CD14-positive monocyte (primary cell): ENCODE measurements around the gene PRR22. TPM values are rescaled to one million over a fixed set of nuclear protein-coding genes. Genes with fewer than 3 reads are reported as not detected.
"Not testable (repeated sequence)": the region's sequence is repeated elsewhere in the genome, so short reads cannot be mapped to it uniquely, and the experiment has no call there.

Source experiments
- DNase-seq, 3 donors: peaks; one replicate each; pipeline ENCODE4 v3.0.0-alpha.2; 2011 to 2022
- H2AFZ ChIP-seq: 2 replicates; pipeline ENCODE4 v1.6.0; 2012; ENCODE audit warnings: mild to moderate bottlenecking, low read depth, low read length, inconsistent platforms; ENCODE audit not compliant: insufficient read depth, poor library complexity, severe bottlenecking
- H3K27ac ChIP-seq, 2 donors: 1 replicate in 1 of 2; 2 replicates in 1 of 2; pipeline ENCODE4 v1.5.1; 2012 to 2013; ENCODE audit warnings: low read length in 2 of 2, control low read depth in 1 of 2, inconsistent platforms in 1 of 2, low read depth in 1 of 2, mild to moderate bottlenecking in 1 of 2
- H3K27me3 ChIP-seq, 2 donors: one replicate each; pipeline versions ENCODE4 v1.6.0 to v1.6.1; 2011 to 2013; ENCODE audit warnings: low read length in 2 of 2; ENCODE audit not compliant: control insufficient read depth in 2 of 2, insufficient read depth in 2 of 2
- H3K36me3 ChIP-seq, 2 donors: replicated peaks in 1 of 2; 1 replicate in 1 of 2; 2 replicates in 1 of 2; pipeline versions ENCODE4 v1.5.1 to v1.6.1; 2012 to 2013; ENCODE audit warnings: low read length in 2 of 2, control low read depth in 1 of 2, inconsistent platforms in 1 of 2, mild to moderate bottlenecking in 1 of 2; ENCODE audit not compliant: insufficient read depth in 2 of 2, control insufficient read depth in 1 of 2
- H3K4me1 ChIP-seq, 2 donors: 1 replicate in 1 of 2; 2 replicates in 1 of 2; pipeline versions ENCODE4 v1.5.1 to v1.6.1; 2012 to 2013; ENCODE audit warnings: low read length in 2 of 2, control low read depth in 1 of 2, inconsistent platforms in 1 of 2, mild to moderate bottlenecking in 1 of 2, moderate library complexity in 1 of 2; ENCODE audit not compliant: insufficient read depth in 2 of 2, control insufficient read depth in 1 of 2
- H3K4me2 ChIP-seq: replicated peaks from 2 replicates; pipeline ENCODE3; 2012; ENCODE audit warnings: low read length, moderate library complexity, mild to moderate bottlenecking; ENCODE audit not compliant: poor library complexity, severe bottlenecking; ENCODE audit errors: extremely low read depth
- H3K4me3 ChIP-seq, 3 experiments: fragments of 200-600 bp in 1 of 3; sonication (generic) in 1 of 3; replicated peaks in 1 of 3; 1 replicate in 2 of 3; 2 replicates in 1 of 3; pipeline ENCODE4 v1.5.1; 2011 to 2013; ENCODE audit warnings: low read length in 3 of 3, mild to moderate bottlenecking in 3 of 3, control low read depth in 2 of 3, low read depth in 2 of 3, inconsistent platforms in 1 of 3, moderate library complexity in 1 of 3
- H3K79me2 ChIP-seq: 2 replicates; pipeline ENCODE4 v1.6.0; 2012; ENCODE audit warnings: mild to moderate bottlenecking, control low read depth, inconsistent platforms, low read length, moderate library complexity; ENCODE audit not compliant: insufficient read depth
- H3K9ac ChIP-seq: 2 replicates; pipeline ENCODE4 v1.6.0; 2017; ENCODE audit warnings: low read length, mild to moderate bottlenecking; ENCODE audit not compliant: insufficient read depth, poor library complexity, severe bottlenecking
- H3K9me3 ChIP-seq, 2 donors: replicated peaks in 1 of 2; 1 replicate in 1 of 2; 2 replicates in 1 of 2; pipeline versions ENCODE4 v1.5.1 to v1.6.1; 2012 to 2013; ENCODE audit warnings: low read length in 2 of 2, control low read depth in 1 of 2; ENCODE audit not compliant: control insufficient read depth in 1 of 2, insufficient read depth in 1 of 2
- H4K20me1 ChIP-seq: 2 replicates; pipeline ENCODE4 v1.6.0; 2012; ENCODE audit warnings: mild to moderate bottlenecking, low read length, control low read depth, moderate library complexity; ENCODE audit not compliant: insufficient read depth
- H3K27ac Mint-ChIP-seq, 7 donors: one replicate each; pipeline ENCODE4 v1.8.0; 2020; ENCODE audit warnings: mild to moderate bottlenecking in 7 of 7, mixed read lengths in 7 of 7, moderate library complexity in 6 of 7, inconsistent platforms in 2 of 7
- H3K27me3 Mint-ChIP-seq, 3 donors: one replicate each; pipeline ENCODE4 v1.8.0; 2021 to 2022; ENCODE audit warnings: low read depth in 3 of 3, mild to moderate bottlenecking in 3 of 3, mixed read lengths in 3 of 3, moderate library complexity in 3 of 3, inconsistent platforms in 1 of 3
- H3K36me3 Mint-ChIP-seq, 2 donors: one replicate each; pipeline ENCODE4 v1.8.0; 2020; ENCODE audit warnings: mixed read lengths in 2 of 2, inconsistent platforms in 1 of 2, mild to moderate bottlenecking in 1 of 2
- H3K4me1 Mint-ChIP-seq: one replicate; pipeline ENCODE4 v1.8.0; 2020; ENCODE audit warnings: mild to moderate bottlenecking, mixed read lengths
- H3K4me3 Mint-ChIP-seq, 2 donors: one replicate each; pipeline ENCODE4 v1.8.0; 2020; ENCODE audit warnings: mild to moderate bottlenecking in 2 of 2, mixed read lengths in 2 of 2, moderate library complexity in 1 of 2
- H3K9me3 Mint-ChIP-seq, 7 donors: one replicate each; pipeline ENCODE4 v1.8.0; 2020 to 2022; ENCODE audit warnings: mixed read lengths in 7 of 7, mild to moderate bottlenecking in 6 of 7, moderate library complexity in 6 of 7, inconsistent platforms in 2 of 7
- CTCF ChIP-seq: fragments of 200-600 bp; IDR thresholded peaks from one replicate; pipeline ENCODE4 v1.8.0; 2022; ENCODE audit warnings: antibody characterized with exemption, mild to moderate bottlenecking
- WGBS: methylation state at CpG from one replicate; pipeline ENCODE4 v1.1.5; 2013; ENCODE audit warnings: missing lambda C conversion rate; ENCODE audit not compliant: insufficient coverage; 5-methylcytosine and 5-hydroxymethylcytosine counted together
- intact Hi-C, 2 donors: fragments of 100-400 bp; cut with micrococcal nuclease; formaldehyde crosslinking; loops; one replicate each; pipeline versions ENCODE4 v1.15.0 to v1.15.1; 2023
- polyA plus RNA-seq, 3 donors: library from polyadenylated mRNA; depleted of rRNA in 1 of 3; unstranded in 2 of 3; stranded (reverse) in 1 of 3; fragments of 300-500 nt in 2 of 3; fragments of >200 nt in 1 of 3; fragmentation: Illumina TruSeq in 2 of 3; gene quantifications; 1 replicate in 2 of 3; 2 replicates in 1 of 3; pipeline ENCODE4 v1.2.3, GENCODE V29; 2012 to 2021

Gene PRR22
- polyA plus RNA-seq, 3 donors = 0.15 to 1.6 TPM; not detected in 1

GRCh38 chr19:5782945-5783919 lies 1.3 kb downstream of the PRR22 start:
- no peak for TF ChIP-seq CTCF
- peaks cover 28 to 41% of the 10 kb centered on the region in 2 donors for H3K36me3 Mint-ChIP-seq
- H3K27me3 Mint-ChIP-seq = peaks cover 2% of the 10 kb centered on the region in 3 donors
- Histone ChIP-seq H3K4me2 (no peak overlapping the region), H3K27me3 (no peaks in the 10 kb centered on the region), H3K4me1 (no peaks in the 10 kb centered on the region), H3K27ac (no peak overlapping the region), H4K20me1 (peaks cover 6% of the 10 kb centered on the region), H3K9ac (no peak overlapping the region), H3K79me2 (no peaks in the 10 kb centered on the region), H3K4me3 (no peak overlapping the region), H2AFZ (no peak overlapping the region), H3K36me3 (peaks cover 41 to 45% of the 10 kb centered on the region in 2 donors), H3K9me3 (no peaks in the 10 kb centered on the region)
- intact Hi-C loops = no loop called here
- peaks cover 0 to 3% (median 0%) of the 10 kb centered on the region in 7 donors for H3K9me3 Mint-ChIP-seq
- no peak for DNase-seq
- WGBS = 97% methylated on average over 36 of the region's 48 CpGs
- no peak overlapping the region for H3K27ac Mint-ChIP-seq
- no peak overlapping the region for H3K4me3 Mint-ChIP-seq
- H3K4me1 Mint-ChIP-seq = no peaks in the 10 kb centered on the region

- H4K20me1 ChIP-seq = no peaks in the 10 kb centered on the region
- H3K36me3 ChIP-seq = peaks cover 32 to 36% of the 10 kb centered on the region in 2 donors
- Mint-ChIP-seq H3K4me3 (no peak overlapping the region), H3K27ac (no peak overlapping the region), H3K4me1 (no peaks in the 10 kb centered on the region), H3K27me3 (peaks cover 2% of the 10 kb centered on the region in 3 donors), H3K36me3 (peaks cover 21 to 31% of the 10 kb centered on the region in 2 donors), H3K9me3 (peaks cover 0 to 3% (median 0%) of the 10 kb centered on the region in 7 donors)
- no peak overlapping the region for H3K9ac ChIP-seq
- no peaks in the 10 kb centered on the region for H3K4me1 ChIP-seq
- WGBS = 95% methylated on average over 5 of the region's 9 CpGs
- DNase-seq = no peak
- H3K27me3 ChIP-seq = no peaks in the 10 kb centered on the region
- H2AFZ ChIP-seq = no peak overlapping the region
- no peak overlapping the region for H3K27ac ChIP-seq
- no peak overlapping the region for H3K4me2 ChIP-seq
- no peak for TF ChIP-seq CTCF
- H3K9me3 ChIP-seq = no peaks in the 10 kb centered on the region
- intact Hi-C loops = no loop called here
- no peak overlapping the region for H3K4me3 ChIP-seq
- H3K79me2 ChIP-seq = no peaks in the 10 kb centered on the region
Observed at GRCh38 chr19:5782322-5782721, 2.2 kb downstream of the PRR22 start.

GRCh38 chr19:5780916-5781315 lies 3.6 kb downstream of the PRR22 start:
- H3K9me3 Mint-ChIP-seq, H3K27ac ChIP-seq, intact Hi-C loops, DNase-seq, H3K4me2 ChIP-seq, H3K27ac Mint-ChIP-seq, H3K27me3 Mint-ChIP-seq, H4K20me1 ChIP-seq, H3K4me1 ChIP-seq, H3K9ac ChIP-seq, H3K4me3 Mint-ChIP-seq, H3K79me2 ChIP-seq, H3K4me1 Mint-ChIP-seq, H2AFZ ChIP-seq, H3K27me3 ChIP-seq, H3K4me3 ChIP-seq, H3K9me3 ChIP-seq: not testable (repeated sequence)
- H3K36me3 Mint-ChIP-seq = peaks cover 8 to 17% of the 10 kb centered on the region in 2 donors
- H3K36me3 ChIP-seq = peaks cover 18 to 22% of the 10 kb centered on the region in 2 donors
- WGBS = 96% methylated on average over 8 of the region's 11 CpGs
